Spleen (tissue), 11 donors: Measurements from ENCODE around the gene DENND1A. TPM values are rescaled to one million over a fixed set of nuclear protein-coding genes. Genes with fewer than 3 reads are reported as not detected.

ENCODE experiments used
- DNase-seq: peaks from one replicate; pipeline ENCODE4 v3.0.0-alpha.2; 2020
- H3K27ac ChIP-seq, 8 donors: fragments of 200-600 bp; sonication (generic) in 7 of 8; 1 replicate in 4 of 8; 2 replicates in 4 of 8; pipeline versions ENCODE4 v1.5.0 to v1.8.0; 2016 to 2021; ENCODE audit warnings: inconsistent platforms in 4 of 8, mild to moderate bottlenecking in 4 of 8, moderate library complexity in 1 of 8
- H3K27me3 ChIP-seq, 7 donors: fragments of 200-600 bp; sonication (generic) in 6 of 7; replicated peaks in 1 of 7; 1 replicate in 4 of 7; 2 replicates in 3 of 7; pipeline versions ENCODE4 v1.5.0 to v1.8.0; 2016 to 2021; ENCODE audit warnings: inconsistent platforms in 3 of 7, mild to moderate bottlenecking in 1 of 7
- H3K36me3 ChIP-seq, 6 donors: fragments of 200-600 bp; sonication (generic) in 5 of 6; 1 replicate in 4 of 6; 2 replicates in 2 of 6; pipeline versions ENCODE4 v1.5.0 to v1.8.0; 2016 to 2021; ENCODE audit warnings: inconsistent platforms in 2 of 6
- H3K4me1 ChIP-seq, 6 donors: fragments of 200-600 bp; sonication (generic) in 5 of 6; 1 replicate in 3 of 6; 2 replicates in 3 of 6; pipeline versions ENCODE4 v1.5.0 to v1.8.0; 2016 to 2021; ENCODE audit warnings: inconsistent platforms in 3 of 6
- H3K4me3 ChIP-seq, 8 donors: fragments of 200-600 bp; sonication (generic) in 7 of 8; 1 replicate in 4 of 8; 2 replicates in 4 of 8; pipeline versions ENCODE4 v1.5.0 to v1.8.0; 2016 to 2021; ENCODE audit warnings: inconsistent platforms in 4 of 8, mild to moderate bottlenecking in 4 of 8, moderate library complexity in 2 of 8
- H3K9me3 ChIP-seq, 8 donors: fragments of 200-600 bp; sonication (generic) in 7 of 8; 1 replicate in 4 of 8; 2 replicates in 4 of 8; pipeline versions ENCODE4 v1.5.0 to v1.8.0; 2016 to 2021; ENCODE audit warnings: inconsistent platforms in 4 of 8
- POLR2A ChIP-seq, 3 donors: fragments of 450-650 bp; IDR thresholded peaks; one replicate each; pipeline ENCODE4 v1.5.1; 2017; ENCODE audit warnings: antibody characterized with exemption in 3 of 3, mild to moderate bottlenecking in 1 of 3
- POLR2AphosphoS5 ChIP-seq, 3 donors: sonication (generic); formaldehyde crosslinking; IDR thresholded peaks; one replicate each; pipeline ENCODE4 v1.5.1; 2017; ENCODE audit warnings: antibody characterized with exemption in 3 of 3
- WGBS, 5 donors: extraction: QIAGEN DNeasy Blood & Tissue Kit in 3 of 5; methylation state at CpG; one replicate each; pipeline versions ENCODE4 v1.1.5 to v1.1.7; 2013 to 2018; 5-methylcytosine and 5-hydroxymethylcytosine counted together
- intact Hi-C: fragments of 100-400 bp; cut with DNase I; formaldehyde crosslinking; loops from one replicate; pipeline ENCODE4 v1.15.0; 2023; ENCODE audit warnings: low total_unique reads
- polyA plus RNA-seq, 3 donors: library from polyadenylated mRNA; stranded (reverse); fragments of 200-250 nt; gene quantifications; one replicate each; pipeline ENCODE4 v1.2.1, GENCODE V29; 2013
- total RNA-seq, 7 donors: library from RNA; depleted of rRNA in 3 of 7; stranded (reverse); fragments of >200 nt in 3 of 7; fragmentation: NEBNext Ultra II Directional in 4 of 7; extraction: Animal tissue kit (Norgen Biotek cat#: 25700) in 4 of 7; gene quantifications; one replicate each; pipeline versions ENCODE4 v1.1.0 to v1.2.1, GENCODE V29; 2016 to 2021
- TF ChIP-seq, protein P1 (sequence below), 11 experiments: fragments of 200-600 bp in 7 of 11; fragments of 450-650 bp in 4 of 11; sonication (generic) in 4 of 11; IDR thresholded peaks in 8 of 11; conservative IDR thresholded peaks in 3 of 11; 1 replicate in 7 of 11; 2 replicates in 4 of 11; pipeline versions ENCODE4 v1.4.0 to v1.8.0; 2016 to 2021; ENCODE audit warnings: antibody characterized with exemption in 11 of 11, inconsistent platforms in 4 of 11, mild to moderate bottlenecking in 1 of 11
- donor health status: healthy with polysubstance abuse.
- donor health status: DM: no; HTN: no; CAD: no; lungs with moderate emphysema.
- donor health status: DM: no; HTN: no; CAD: no.
- donor health status: Bipolar disorder and iron deficiency.
- donor health status: healthy.
- donor health status: DM: no; HTN: no; CAD: no.
- donor health status: DM: yes; HTN: yes; CAD: no.

The DENND1A gene
- total and polyA plus RNA-seq, 10 donors, result 5.4 to 59.3 (median 48.8) TPM

DNA sequence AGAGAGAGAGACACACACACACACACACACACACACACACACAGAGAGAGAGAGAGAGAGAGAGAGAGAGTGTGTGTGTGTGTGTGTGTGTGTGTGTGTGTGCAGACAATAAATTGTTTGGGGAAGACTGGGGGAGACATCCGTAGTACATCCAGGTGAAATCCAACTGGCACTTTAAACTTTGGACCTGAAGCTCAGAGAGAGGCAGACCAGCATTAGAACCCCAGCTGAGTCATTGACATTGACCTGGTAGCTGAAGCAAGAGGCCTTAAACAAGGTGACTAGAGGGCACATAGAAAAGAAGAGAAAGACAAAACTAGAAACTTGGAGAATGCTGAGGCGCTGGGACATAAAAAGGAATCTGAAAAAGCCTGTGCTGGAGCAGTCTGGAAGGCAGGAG lies 322.4 kb downstream of the DENND1A start:
- H3K9me3 ChIP-seq, result no peaks in the 10 kb centered on the region
- peaks cover 0 to 59% (median 0%) of the 10 kb centered on the region in 6 donors for H3K36me3 ChIP-seq
- intact Hi-C loops, result no loop called here
- no peak overlapping the region for H3K4me3 ChIP-seq
- no peak for DNase-seq
- TF ChIP-seq, protein P1, sequence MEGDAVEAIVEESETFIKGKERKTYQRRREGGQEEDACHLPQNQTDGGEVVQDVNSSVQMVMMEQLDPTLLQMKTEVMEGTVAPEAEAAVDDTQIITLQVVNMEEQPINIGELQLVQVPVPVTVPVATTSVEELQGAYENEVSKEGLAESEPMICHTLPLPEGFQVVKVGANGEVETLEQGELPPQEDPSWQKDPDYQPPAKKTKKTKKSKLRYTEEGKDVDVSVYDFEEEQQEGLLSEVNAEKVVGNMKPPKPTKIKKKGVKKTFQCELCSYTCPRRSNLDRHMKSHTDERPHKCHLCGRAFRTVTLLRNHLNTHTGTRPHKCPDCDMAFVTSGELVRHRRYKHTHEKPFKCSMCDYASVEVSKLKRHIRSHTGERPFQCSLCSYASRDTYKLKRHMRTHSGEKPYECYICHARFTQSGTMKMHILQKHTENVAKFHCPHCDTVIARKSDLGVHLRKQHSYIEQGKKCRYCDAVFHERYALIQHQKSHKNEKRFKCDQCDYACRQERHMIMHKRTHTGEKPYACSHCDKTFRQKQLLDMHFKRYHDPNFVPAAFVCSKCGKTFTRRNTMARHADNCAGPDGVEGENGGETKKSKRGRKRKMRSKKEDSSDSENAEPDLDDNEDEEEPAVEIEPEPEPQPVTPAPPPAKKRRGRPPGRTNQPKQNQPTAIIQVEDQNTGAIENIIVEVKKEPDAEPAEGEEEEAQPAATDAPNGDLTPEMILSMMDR (IDR thresholded peaks at IDR 0.05 in 8 of 11, conservative IDR thresholded peaks at IDR 0.05 in 3 of 11), result no peak
- no peak for TF ChIP-seq POLR2AphosphoS5 (IDR thresholded peaks at IDR 0.05)
- no peak for TF ChIP-seq POLR2A (IDR thresholded peaks at IDR 0.05)
- H3K27ac ChIP-seq, result peak overlapping the region in 4 of 8 donors; percentile 21 to 55 (median 38)
- WGBS, 5 donors, result 97 to 98% (median 98%) methylated on average over 2 of the region's 2 CpGs
- H3K4me1 ChIP-seq, result peaks cover 0 to 30% (median 5%) of the 10 kb centered on the region in 6 donors
- no peaks in the 10 kb centered on the region for H3K27me3 ChIP-seq

DNA sequence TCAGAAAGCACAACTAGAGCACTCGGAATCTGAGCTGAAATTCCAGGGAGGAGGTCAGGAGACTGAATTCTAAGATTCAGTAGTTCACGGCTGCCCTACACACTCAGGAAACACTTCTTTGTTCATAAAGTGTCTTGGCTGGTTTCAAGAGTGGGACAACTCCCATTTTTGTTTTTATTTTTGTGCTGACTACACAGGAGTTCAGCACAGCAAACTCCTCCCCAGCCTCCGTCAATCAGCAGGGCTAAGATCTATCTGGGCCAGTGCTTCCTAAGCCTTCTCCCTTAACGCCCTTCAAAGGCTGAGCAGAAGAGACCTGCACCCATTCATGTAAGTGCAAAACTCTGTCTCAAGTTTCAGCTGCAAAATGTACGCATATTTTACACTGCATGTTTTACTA lies 323.8 kb downstream of the DENND1A start:
- TF ChIP-seq, protein P1 (IDR thresholded peaks at IDR 0.05 in 8 of 11, conservative IDR thresholded peaks at IDR 0.05 in 3 of 11), result no peak
- TF ChIP-seq POLR2A (IDR thresholded peaks at IDR 0.05) (no peak), POLR2AphosphoS5 (IDR thresholded peaks at IDR 0.05) (no peak)
- DNase-seq, result no peak
- no peak overlapping the region for H3K27ac ChIP-seq

DNA sequence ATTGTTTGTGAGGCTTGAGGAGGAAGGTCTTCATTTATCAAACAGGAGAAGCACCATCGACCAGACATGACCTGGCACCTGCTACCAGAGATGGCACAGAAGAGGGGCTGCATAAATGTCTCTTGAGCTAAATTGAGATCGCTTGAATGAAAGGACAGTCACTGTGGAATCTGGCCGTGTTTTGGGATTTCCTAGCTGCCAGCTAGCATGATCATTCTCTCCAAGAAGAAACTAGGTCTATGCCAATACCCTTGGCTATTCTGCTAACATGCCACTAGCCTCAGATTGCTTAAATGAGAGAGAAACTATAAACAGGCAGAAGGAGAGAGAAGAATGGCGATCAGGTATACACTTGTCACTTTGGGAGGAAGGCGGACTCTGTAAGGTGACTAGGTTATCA lies 324.6 kb downstream of the DENND1A start:
- no peaks in the 10 kb centered on the region for H3K9me3 ChIP-seq
- no peak overlapping the region for H3K27ac ChIP-seq
- no peak for DNase-seq
- H3K4me3 ChIP-seq, result no peak overlapping the region
- H3K4me1 ChIP-seq, result peaks cover 0 to 30% (median 2%) of the 10 kb centered on the region in 6 donors
- WGBS, 5 donors, result 65 to 93% (median 90%) methylated on average over 5 of the region's 5 CpGs
- H3K36me3 ChIP-seq, result peaks cover 0 to 80% (median 0%) of the 10 kb centered on the region in 6 donors
- H3K27me3 ChIP-seq, result no peaks in the 10 kb centered on the region
- intact Hi-C loops, result no loop called here
- TF ChIP-seq POLR2AphosphoS5 (IDR thresholded peaks at IDR 0.05) (no peak), POLR2A (IDR thresholded peaks at IDR 0.05) (no peak)
- TF ChIP-seq, protein P1 (IDR thresholded peaks at IDR 0.05 in 8 of 11, conservative IDR thresholded peaks at IDR 0.05 in 3 of 11), result no peak

More for the DNA sequence above, 323.8 kb downstream of the DENND1A start:
- Histone ChIP-seq H3K9me3 (no peaks in the 10 kb centered on the region), H3K36me3 (peaks cover 0 to 71% (median 0%) of the 10 kb centered on the region in 6 donors), H3K4me3 (no peak overlapping the region), H3K27me3 (no peaks in the 10 kb centered on the region), H3K4me1 (peaks cover 0 to 30% (median 3%) of the 10 kb centered on the region in 6 donors)
- WGBS, 5 donors, result 83 to 95% (median 88%) methylated on average over 5 of the region's 5 CpGs
- intact Hi-C loops, result no loop called here

DNA sequence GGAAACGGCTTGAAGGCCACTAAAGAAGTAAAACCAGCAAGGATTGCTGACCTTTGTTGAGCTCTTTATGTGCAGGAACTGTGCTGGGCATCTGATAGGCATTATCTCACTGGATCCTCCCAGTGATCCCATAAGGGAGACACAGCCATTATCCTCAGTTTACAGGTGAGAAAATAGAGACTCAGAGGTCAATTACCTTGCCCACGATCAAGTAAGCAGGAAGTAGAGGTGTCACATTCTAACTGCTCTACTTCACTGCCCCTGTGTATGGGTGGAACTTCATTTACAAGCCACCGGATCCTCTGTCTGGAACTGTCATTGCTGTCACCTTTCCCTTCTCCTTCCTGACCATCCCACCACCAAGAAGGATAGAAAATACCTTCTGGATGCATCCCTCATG lies 325.1 kb downstream of the DENND1A start:
- 44 to 91% (median 68%) methylated on average over 3 of the region's 3 CpGs for WGBS, 5 donors
- no peak overlapping the region for H3K4me3 ChIP-seq

More for the DNA sequence above, 325.1 kb downstream of the DENND1A start:
- DNase-seq, result no peak
- H3K4me1 ChIP-seq, result peaks cover 0 to 30% (median 2%) of the 10 kb centered on the region in 6 donors
- H3K9me3 ChIP-seq, result no peaks in the 10 kb centered on the region
- H3K36me3 ChIP-seq, result peaks cover 0 to 80% (median 0%) of the 10 kb centered on the region in 6 donors
- TF ChIP-seq, protein P1 (IDR thresholded peaks at IDR 0.05 in 8 of 11, conservative IDR thresholded peaks at IDR 0.05 in 3 of 11), result no peak
- no peak for TF ChIP-seq POLR2AphosphoS5 (IDR thresholded peaks at IDR 0.05)
- TF ChIP-seq POLR2A (IDR thresholded peaks at IDR 0.05), result no peak
- intact Hi-C loops, result no loop called here
- no peaks in the 10 kb centered on the region for H3K27me3 ChIP-seq
- H3K27ac ChIP-seq, result no peak overlapping the region
